H1 (cell line): ENCODE measurements around the gene SPINK1. TPM values are rescaled to one million over a fixed set of nuclear protein-coding genes. Genes with fewer than 3 reads are reported as not detected.

Experiments used
- ASH2L ChIP-seq: fragments of 200-600, 300-600 bp; sonication (generic); IDR thresholded peaks from one replicate; pipeline ENCODE4 v1.7.1; 2017; ENCODE audit warnings: low read length
- CHD1 ChIP-seq: IDR thresholded peaks from 2 replicates; pipeline ENCODE4 v1.6.1; 2012; ENCODE audit warnings: low read depth, low read length, improper control_type of control experiment
- CREB1 ChIP-seq: IDR thresholded peaks from 2 replicates; pipeline ENCODE4 v1.6.1; 2012; ENCODE audit warnings: inconsistent platforms
- CTBP2 ChIP-seq: IDR thresholded peaks from 2 replicates; pipeline ENCODE4 v1.7.0; 2011; ENCODE audit warnings: borderline replicate concordance, mild to moderate bottlenecking, moderate library complexity, mixed read lengths, low read length; ENCODE audit not compliant: insufficient read depth, insufficient read length
- JUN ChIP-seq: IDR thresholded peaks from 2 replicates; pipeline ENCODE4 v1.6.1; 2011; ENCODE audit warnings: low read depth, mild to moderate bottlenecking, improper control_type of control experiment, low read length
- RBBP5 ChIP-seq: IDR thresholded peaks from 2 replicates; pipeline ENCODE4 v1.7.1; 2012; ENCODE audit warnings: low read depth, mild to moderate bottlenecking, inconsistent platforms, low read length, moderate library complexity, borderline replicate concordance
- SRF ChIP-seq: IDR thresholded peaks from 2 replicates; pipeline ENCODE4 v1.6.1; 2011; ENCODE audit warnings: mild to moderate bottlenecking, low read depth, low read length, moderate library complexity
- TCF12 ChIP-seq: IDR thresholded peaks from 2 replicates; pipeline ENCODE4 v1.6.1; 2011; ENCODE audit warnings: low read depth, mild to moderate bottlenecking, low read length
- polyA plus RNA-seq, 7 experiments: library from polyadenylated mRNA; depleted of rRNA in 3 of 7; stranded (reverse) in 5 of 7; unstranded in 2 of 7; fragments of >200 nt in 5 of 7; fragments of 200-250 nt in 2 of 7; gene quantifications; 1 replicate in 5 of 7; 2 replicates in 1 of 7; 4 replicates in 1 of 7; pipeline versions ENCODE4 v1.2.1 to v1.2.3, GENCODE V29; 2011 to 2013; ENCODE audit warnings: missing spikeins in 2 of 7, mixed read lengths in 2 of 7
- total RNA-seq: library from RNA; stranded (reverse); fragmentation: NEBNext Ultra II Directional; extraction: Animal tissue kit (Norgen Biotek cat#: 25700); gene quantifications from 2 replicates; pipeline ENCODE4 v1.2.1, GENCODE V29; 2021
- TF ChIP-seq, protein P1 (sequence below): fragments of 300-600 bp; sonication (generic); IDR thresholded peaks from 2 replicates; pipeline ENCODE4 v1.7.1; 2012; ENCODE audit warnings: low read length, moderate library complexity, mild to moderate bottlenecking, inconsistent platforms; ENCODE audit not compliant: insufficient replicate concordance
- TF ChIP-seq, protein P2 (sequence below), 3 experiments: IDR thresholded peaks; 1 replicate in 2 of 3; 2 replicates in 1 of 3; pipeline versions ENCODE4 v1.5.1 to v1.6.1; 2011; ENCODE audit warnings: low read length in 3 of 3, mild to moderate bottlenecking in 3 of 3, inconsistent platforms in 2 of 3, low read depth in 1 of 3, moderate library complexity in 1 of 3; ENCODE audit not compliant: insufficient read depth in 1 of 3; ENCODE audit errors: control extremely low read depth in 1 of 3

Gene SPINK1
- total and polyA plus RNA-seq, 2 of the 8 experiments (the other 6 are each of a cell fraction or from before 2014, with no cell fraction given), result 0.48 to 1.3 TPM

DNA sequence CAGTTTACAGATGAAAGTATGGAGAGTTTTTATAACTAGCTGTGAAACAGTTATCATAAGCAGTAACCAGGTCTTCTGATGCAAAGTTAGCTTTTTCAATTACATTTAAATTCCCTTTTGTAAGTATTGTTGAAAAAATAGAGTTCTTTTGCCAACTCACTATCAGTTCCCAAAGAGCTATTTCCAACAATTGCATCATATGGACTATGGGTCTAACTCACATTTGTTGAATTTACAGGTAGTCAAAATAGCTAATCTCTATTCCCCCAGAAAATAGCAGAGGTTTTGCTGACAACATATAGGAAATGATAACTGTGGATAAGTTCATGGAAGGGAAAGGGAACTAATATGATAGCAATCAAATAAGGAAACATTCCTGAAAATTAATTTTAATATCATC, 1.4 kb downstream of the SPINK1 start (continued):
- TF ChIP-seq, protein P1, sequence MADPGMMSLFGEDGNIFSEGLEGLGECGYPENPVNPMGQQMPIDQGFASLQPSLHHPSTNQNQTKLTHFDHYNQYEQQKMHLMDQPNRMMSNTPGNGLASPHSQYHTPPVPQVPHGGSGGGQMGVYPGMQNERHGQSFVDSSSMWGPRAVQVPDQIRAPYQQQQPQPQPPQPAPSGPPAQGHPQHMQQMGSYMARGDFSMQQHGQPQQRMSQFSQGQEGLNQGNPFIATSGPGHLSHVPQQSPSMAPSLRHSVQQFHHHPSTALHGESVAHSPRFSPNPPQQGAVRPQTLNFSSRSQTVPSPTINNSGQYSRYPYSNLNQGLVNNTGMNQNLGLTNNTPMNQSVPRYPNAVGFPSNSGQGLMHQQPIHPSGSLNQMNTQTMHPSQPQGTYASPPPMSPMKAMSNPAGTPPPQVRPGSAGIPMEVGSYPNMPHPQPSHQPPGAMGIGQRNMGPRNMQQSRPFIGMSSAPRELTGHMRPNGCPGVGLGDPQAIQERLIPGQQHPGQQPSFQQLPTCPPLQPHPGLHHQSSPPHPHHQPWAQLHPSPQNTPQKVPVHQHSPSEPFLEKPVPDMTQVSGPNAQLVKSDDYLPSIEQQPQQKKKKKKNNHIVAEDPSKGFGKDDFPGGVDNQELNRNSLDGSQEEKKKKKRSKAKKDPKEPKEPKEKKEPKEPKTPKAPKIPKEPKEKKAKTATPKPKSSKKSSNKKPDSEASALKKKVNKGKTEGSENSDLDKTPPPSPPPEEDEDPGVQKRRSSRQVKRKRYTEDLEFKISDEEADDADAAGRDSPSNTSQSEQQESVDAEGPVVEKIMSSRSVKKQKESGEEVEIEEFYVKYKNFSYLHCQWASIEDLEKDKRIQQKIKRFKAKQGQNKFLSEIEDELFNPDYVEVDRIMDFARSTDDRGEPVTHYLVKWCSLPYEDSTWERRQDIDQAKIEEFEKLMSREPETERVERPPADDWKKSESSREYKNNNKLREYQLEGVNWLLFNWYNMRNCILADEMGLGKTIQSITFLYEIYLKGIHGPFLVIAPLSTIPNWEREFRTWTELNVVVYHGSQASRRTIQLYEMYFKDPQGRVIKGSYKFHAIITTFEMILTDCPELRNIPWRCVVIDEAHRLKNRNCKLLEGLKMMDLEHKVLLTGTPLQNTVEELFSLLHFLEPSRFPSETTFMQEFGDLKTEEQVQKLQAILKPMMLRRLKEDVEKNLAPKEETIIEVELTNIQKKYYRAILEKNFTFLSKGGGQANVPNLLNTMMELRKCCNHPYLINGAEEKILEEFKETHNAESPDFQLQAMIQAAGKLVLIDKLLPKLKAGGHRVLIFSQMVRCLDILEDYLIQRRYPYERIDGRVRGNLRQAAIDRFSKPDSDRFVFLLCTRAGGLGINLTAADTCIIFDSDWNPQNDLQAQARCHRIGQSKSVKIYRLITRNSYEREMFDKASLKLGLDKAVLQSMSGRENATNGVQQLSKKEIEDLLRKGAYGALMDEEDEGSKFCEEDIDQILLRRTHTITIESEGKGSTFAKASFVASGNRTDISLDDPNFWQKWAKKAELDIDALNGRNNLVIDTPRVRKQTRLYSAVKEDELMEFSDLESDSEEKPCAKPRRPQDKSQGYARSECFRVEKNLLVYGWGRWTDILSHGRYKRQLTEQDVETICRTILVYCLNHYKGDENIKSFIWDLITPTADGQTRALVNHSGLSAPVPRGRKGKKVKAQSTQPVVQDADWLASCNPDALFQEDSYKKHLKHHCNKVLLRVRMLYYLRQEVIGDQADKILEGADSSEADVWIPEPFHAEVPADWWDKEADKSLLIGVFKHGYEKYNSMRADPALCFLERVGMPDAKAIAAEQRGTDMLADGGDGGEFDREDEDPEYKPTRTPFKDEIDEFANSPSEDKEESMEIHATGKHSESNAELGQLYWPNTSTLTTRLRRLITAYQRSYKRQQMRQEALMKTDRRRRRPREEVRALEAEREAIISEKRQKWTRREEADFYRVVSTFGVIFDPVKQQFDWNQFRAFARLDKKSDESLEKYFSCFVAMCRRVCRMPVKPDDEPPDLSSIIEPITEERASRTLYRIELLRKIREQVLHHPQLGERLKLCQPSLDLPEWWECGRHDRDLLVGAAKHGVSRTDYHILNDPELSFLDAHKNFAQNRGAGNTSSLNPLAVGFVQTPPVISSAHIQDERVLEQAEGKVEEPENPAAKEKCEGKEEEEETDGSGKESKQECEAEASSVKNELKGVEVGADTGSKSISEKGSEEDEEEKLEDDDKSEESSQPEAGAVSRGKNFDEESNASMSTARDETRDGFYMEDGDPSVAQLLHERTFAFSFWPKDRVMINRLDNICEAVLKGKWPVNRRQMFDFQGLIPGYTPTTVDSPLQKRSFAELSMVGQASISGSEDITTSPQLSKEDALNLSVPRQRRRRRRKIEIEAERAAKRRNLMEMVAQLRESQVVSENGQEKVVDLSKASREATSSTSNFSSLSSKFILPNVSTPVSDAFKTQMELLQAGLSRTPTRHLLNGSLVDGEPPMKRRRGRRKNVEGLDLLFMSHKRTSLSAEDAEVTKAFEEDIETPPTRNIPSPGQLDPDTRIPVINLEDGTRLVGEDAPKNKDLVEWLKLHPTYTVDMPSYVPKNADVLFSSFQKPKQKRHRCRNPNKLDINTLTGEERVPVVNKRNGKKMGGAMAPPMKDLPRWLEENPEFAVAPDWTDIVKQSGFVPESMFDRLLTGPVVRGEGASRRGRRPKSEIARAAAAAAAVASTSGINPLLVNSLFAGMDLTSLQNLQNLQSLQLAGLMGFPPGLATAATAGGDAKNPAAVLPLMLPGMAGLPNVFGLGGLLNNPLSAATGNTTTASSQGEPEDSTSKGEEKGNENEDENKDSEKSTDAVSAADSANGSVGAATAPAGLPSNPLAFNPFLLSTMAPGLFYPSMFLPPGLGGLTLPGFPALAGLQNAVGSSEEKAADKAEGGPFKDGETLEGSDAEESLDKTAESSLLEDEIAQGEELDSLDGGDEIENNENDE, result no peak
- TF ChIP-seq SRF (no peak), TCF12 (no peak), CTBP2 (no peak), JUN (no peak), RBBP5 (no peak), ASH2L (no peak), CHD1 (no peak), CREB1 (no peak)
- TF ChIP-seq, protein P2, sequence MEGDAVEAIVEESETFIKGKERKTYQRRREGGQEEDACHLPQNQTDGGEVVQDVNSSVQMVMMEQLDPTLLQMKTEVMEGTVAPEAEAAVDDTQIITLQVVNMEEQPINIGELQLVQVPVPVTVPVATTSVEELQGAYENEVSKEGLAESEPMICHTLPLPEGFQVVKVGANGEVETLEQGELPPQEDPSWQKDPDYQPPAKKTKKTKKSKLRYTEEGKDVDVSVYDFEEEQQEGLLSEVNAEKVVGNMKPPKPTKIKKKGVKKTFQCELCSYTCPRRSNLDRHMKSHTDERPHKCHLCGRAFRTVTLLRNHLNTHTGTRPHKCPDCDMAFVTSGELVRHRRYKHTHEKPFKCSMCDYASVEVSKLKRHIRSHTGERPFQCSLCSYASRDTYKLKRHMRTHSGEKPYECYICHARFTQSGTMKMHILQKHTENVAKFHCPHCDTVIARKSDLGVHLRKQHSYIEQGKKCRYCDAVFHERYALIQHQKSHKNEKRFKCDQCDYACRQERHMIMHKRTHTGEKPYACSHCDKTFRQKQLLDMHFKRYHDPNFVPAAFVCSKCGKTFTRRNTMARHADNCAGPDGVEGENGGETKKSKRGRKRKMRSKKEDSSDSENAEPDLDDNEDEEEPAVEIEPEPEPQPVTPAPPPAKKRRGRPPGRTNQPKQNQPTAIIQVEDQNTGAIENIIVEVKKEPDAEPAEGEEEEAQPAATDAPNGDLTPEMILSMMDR (IDR thresholded peaks at IDR 0.05; ENCODE audit: control extremely low read depth in 1 of 3, insufficient read depth in 1 of 3, low read depth in 1 of 3, low read length in 3 of 3), result no peak
- TF ChIP-seq, all 59 proteins: peak for 0
